Liver (tissue), 9 donors: Measurements from ENCODE around the gene THSD7B. TPM values are rescaled to one million over a fixed set of nuclear protein-coding genes. Genes with fewer than 3 reads are reported as not detected.

Source experiments
- DNase-seq: peaks from one replicate; pipeline ENCODE4 v3.0.0-alpha.2; 2017; ENCODE audit warnings: low spot score
- H3K27ac ChIP-seq, 2 donors: one replicate each; pipeline ENCODE4 v1.7.0; 2013; ENCODE audit warnings: inconsistent platforms in 2 of 2, low read length in 2 of 2, control low read depth in 1 of 2, low read depth in 1 of 2, mild to moderate bottlenecking in 1 of 2
- H3K27me3 ChIP-seq, 4 donors: one replicate each; pipeline versions ENCODE4 v1.6.1 to v1.7.0; 2013; ENCODE audit warnings: low read length in 3 of 4, inconsistent platforms in 1 of 4, mild to moderate bottlenecking in 1 of 4, moderate library complexity in 1 of 4; ENCODE audit not compliant: control insufficient read depth in 4 of 4, insufficient read depth in 4 of 4
- H3K36me3 ChIP-seq, 4 donors: one replicate each; pipeline versions ENCODE4 v1.6.1 to v1.7.0; 2013; ENCODE audit warnings: low read length in 3 of 4, mild to moderate bottlenecking in 3 of 4, low read depth in 1 of 4, moderate library complexity in 1 of 4; ENCODE audit not compliant: control insufficient read depth in 4 of 4, insufficient read depth in 3 of 4
- H3K4me1 ChIP-seq, 4 donors: one replicate each; pipeline versions ENCODE4 v1.6.1 to v1.7.0; 2013; ENCODE audit warnings: low read length in 3 of 4, mild to moderate bottlenecking in 3 of 4, moderate library complexity in 1 of 4; ENCODE audit not compliant: control insufficient read depth in 4 of 4, insufficient read depth in 4 of 4
- H3K4me3 ChIP-seq, 3 donors: one replicate each; pipeline versions ENCODE4 v1.6.1 to v1.7.0; 2013; ENCODE audit warnings: low read length in 3 of 3, control low read depth in 1 of 3, low read depth in 1 of 3, mild to moderate bottlenecking in 1 of 3
- H3K9ac ChIP-seq, 2 donors: one replicate each; pipeline ENCODE4 v1.7.0; 2013; ENCODE audit warnings: low read length in 2 of 2, mild to moderate bottlenecking in 2 of 2, moderate library complexity in 2 of 2, control low read depth in 1 of 2, low read depth in 1 of 2
- H3K9me3 ChIP-seq, 4 donors: one replicate each; pipeline versions ENCODE4 v1.6.1 to v1.7.0; 2013; ENCODE audit warnings: low read length in 3 of 4; ENCODE audit not compliant: control insufficient read depth in 4 of 4
- EGR1 ChIP-seq, 2 donors: IDR thresholded peaks; 2 replicates each; pipeline ENCODE4 v1.6.1; 2016 to 2018; ENCODE audit warnings: antibody characterized with exemption in 2 of 2, low read depth in 2 of 2
- FOXA1 ChIP-seq: IDR thresholded peaks from 2 replicates; pipeline ENCODE4 v1.6.1; 2016; ENCODE audit warnings: antibody characterized with exemption
- FOXA2 ChIP-seq: IDR thresholded peaks from 2 replicates; pipeline ENCODE4 v1.6.1; 2016; ENCODE audit warnings: antibody characterized with exemption
- GABPA ChIP-seq, 2 donors: IDR thresholded peaks in 1 of 2; conservative IDR thresholded peaks in 1 of 2; 2 replicates each; pipeline ENCODE4 v1.6.1; 2016; ENCODE audit warnings: antibody characterized with exemption in 2 of 2, mild to moderate bottlenecking in 1 of 2, moderate library complexity in 1 of 2
- HNF4A ChIP-seq, 2 donors: conservative IDR thresholded peaks; 2 replicates each; pipeline ENCODE4 v1.6.1; 2016; ENCODE audit warnings: antibody characterized with exemption in 2 of 2, mild to moderate bottlenecking in 2 of 2
- HNF4G ChIP-seq: IDR thresholded peaks from 2 replicates; pipeline ENCODE4 v1.6.1; 2016; ENCODE audit warnings: antibody characterized with exemption
- JUND ChIP-seq, 2 donors: IDR thresholded peaks; 2 replicates each; pipeline ENCODE4 v1.6.1; 2016; ENCODE audit warnings: antibody characterized with exemption in 2 of 2
- NR2F2 ChIP-seq: IDR thresholded peaks from 2 replicates; pipeline ENCODE4 v1.6.1; 2016; ENCODE audit warnings: antibody characterized with exemption
- RAD21 ChIP-seq, 2 donors: IDR thresholded peaks; 2 replicates each; pipeline ENCODE4 v1.6.1; 2016; ENCODE audit warnings: antibody characterized with exemption in 2 of 2, mild to moderate bottlenecking in 2 of 2
- RXRA ChIP-seq, 2 donors: IDR thresholded peaks; 2 replicates each; pipeline ENCODE4 v1.6.1; 2017 to 2018; ENCODE audit warnings: antibody characterized with exemption in 2 of 2, mild to moderate bottlenecking in 1 of 2
- SP1 ChIP-seq: IDR thresholded peaks from 2 replicates; pipeline ENCODE4 v1.6.1; 2018; ENCODE audit warnings: antibody characterized with exemption, mild to moderate bottlenecking
- TAF1 ChIP-seq: conservative IDR thresholded peaks from 2 replicates; pipeline ENCODE4 v1.6.1; 2016; ENCODE audit warnings: antibody characterized with exemption, mild to moderate bottlenecking
- YY1 ChIP-seq: IDR thresholded peaks from 2 replicates; pipeline ENCODE4 v1.6.1; 2016; ENCODE audit warnings: antibody characterized with exemption, mild to moderate bottlenecking
- WGBS: extraction: QIAGEN DNeasy Blood & Tissue Kit; methylation state at CpG from one replicate; pipeline ENCODE4 v1.1.7; 2013; 5-methylcytosine and 5-hydroxymethylcytosine counted together
- polyA plus RNA-seq, 2 donors: library from polyadenylated mRNA; stranded (reverse) in 1 of 2; unstranded in 1 of 2; fragments of 200-250 nt in 1 of 2; fragments of >200 nt in 1 of 2; fragmentation: Nextera tagmentation in 1 of 2; extraction: Ambion mirVana in 1 of 2; gene quantifications; one replicate each; pipeline versions ENCODE4 v1.2.1 to v1.2.3, GENCODE V29; 2013 to 2015
- total RNA-seq, 2 donors: library from RNA; depleted of rRNA; stranded (reverse); fragments of >200 nt; gene quantifications; one replicate each; pipeline ENCODE4 v1.2.3, GENCODE V29; 2014
- TF ChIP-seq, protein P1 (sequence below): IDR thresholded peaks from 2 replicates; pipeline ENCODE4 v1.6.1; 2016; ENCODE audit warnings: antibody characterized with exemption
- TF ChIP-seq, protein P2 (sequence below): fragments of 150-350 bp; IDR thresholded peaks from 2 replicates; pipeline ENCODE4 v1.5.1; 2017; ENCODE audit warnings: improper control_type of control experiment, low read depth, low read length; ENCODE audit not compliant: missing input control
- TF ChIP-seq, protein P3 (sequence below): IDR thresholded peaks from 2 replicates; pipeline ENCODE4 v1.6.1; 2016; ENCODE audit warnings: antibody characterized with exemption, mild to moderate bottlenecking
- TF ChIP-seq, protein P4 (sequence below): IDR thresholded peaks from 2 replicates; pipeline ENCODE4 v1.6.1; 2016; ENCODE audit warnings: antibody characterized with exemption
- donor health status: healthy.
- donor health status: healthy.
- donor health status: healthy.
- donor health status: healthy.
- donor health status: healthy.

Gene THSD7B
- total and polyA plus RNA-seq, 4 donors = 0.01 to 0.75 (median 0.42) TPM; not detected in 1

DNA sequence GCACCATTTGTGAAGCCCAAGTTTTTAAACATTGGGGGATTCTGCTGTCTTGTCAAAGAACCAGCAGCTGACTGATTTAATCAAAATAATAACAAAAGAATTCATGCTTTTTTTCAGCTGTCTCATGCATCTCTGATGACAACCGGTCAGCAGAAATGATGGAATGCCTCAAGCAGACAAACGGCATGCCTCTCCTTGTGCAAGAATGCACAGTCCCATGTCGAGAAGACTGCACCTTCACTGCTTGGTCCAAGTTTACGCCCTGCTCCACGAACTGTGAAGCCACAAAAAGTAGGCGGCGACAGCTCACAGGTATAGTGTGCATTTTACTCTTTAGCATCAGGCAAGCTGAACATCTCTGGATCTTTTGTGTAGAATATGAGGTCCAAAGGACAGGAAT lies 640.2 kb downstream of the THSD7B start:
- Histone ChIP-seq H3K4me3 (no peak overlapping the region), H3K9me3 (no peaks in the 10 kb centered on the region), H3K4me1 (no peaks in the 10 kb centered on the region), H3K27me3 (no peaks in the 10 kb centered on the region), H3K27ac (no peak overlapping the region), H3K9ac (no peak overlapping the region), H3K36me3 (no peaks in the 10 kb centered on the region)
- no peak for DNase-seq
- WGBS = 78% methylated on average over 7 of the region's 7 CpGs
- TF ChIP-seq, protein P1, sequence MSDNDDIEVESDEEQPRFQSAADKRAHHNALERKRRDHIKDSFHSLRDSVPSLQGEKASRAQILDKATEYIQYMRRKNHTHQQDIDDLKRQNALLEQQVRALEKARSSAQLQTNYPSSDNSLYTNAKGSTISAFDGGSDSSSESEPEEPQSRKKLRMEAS = no peak
- TF ChIP-seq FOXA1 (no peak), YY1 (no peak), EGR1 (IDR thresholded peaks at IDR 0.05; ENCODE audit: low read depth in 2 of 2) (no peak), SP1 (no peak)
- TF ChIP-seq, protein P2, sequence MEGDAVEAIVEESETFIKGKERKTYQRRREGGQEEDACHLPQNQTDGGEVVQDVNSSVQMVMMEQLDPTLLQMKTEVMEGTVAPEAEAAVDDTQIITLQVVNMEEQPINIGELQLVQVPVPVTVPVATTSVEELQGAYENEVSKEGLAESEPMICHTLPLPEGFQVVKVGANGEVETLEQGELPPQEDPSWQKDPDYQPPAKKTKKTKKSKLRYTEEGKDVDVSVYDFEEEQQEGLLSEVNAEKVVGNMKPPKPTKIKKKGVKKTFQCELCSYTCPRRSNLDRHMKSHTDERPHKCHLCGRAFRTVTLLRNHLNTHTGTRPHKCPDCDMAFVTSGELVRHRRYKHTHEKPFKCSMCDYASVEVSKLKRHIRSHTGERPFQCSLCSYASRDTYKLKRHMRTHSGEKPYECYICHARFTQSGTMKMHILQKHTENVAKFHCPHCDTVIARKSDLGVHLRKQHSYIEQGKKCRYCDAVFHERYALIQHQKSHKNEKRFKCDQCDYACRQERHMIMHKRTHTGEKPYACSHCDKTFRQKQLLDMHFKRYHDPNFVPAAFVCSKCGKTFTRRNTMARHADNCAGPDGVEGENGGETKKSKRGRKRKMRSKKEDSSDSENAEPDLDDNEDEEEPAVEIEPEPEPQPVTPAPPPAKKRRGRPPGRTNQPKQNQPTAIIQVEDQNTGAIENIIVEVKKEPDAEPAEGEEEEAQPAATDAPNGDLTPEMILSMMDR = no peak

DNA sequence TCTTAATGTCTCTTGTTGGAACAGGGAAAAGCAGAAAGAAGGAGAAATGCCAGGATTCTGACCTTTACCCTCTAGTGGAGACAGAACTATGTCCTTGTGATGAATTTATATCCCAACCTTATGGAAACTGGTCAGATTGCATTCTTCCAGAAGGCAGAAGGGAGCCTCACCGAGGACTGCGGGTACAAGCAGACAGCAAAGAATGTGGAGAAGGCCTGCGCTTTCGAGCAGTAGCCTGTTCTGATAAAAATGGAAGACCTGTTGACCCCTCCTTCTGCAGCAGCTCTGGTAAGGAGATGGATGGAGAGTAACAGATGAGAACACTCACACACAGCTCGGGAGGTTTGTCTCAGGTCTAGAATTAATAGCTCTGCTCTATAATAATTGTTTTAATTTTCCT lies 646.2 kb downstream of the THSD7B start:
- no peak for DNase-seq
- Histone ChIP-seq H3K27ac (no peak overlapping the region), H3K9ac (no peak overlapping the region), H3K36me3 (no peaks in the 10 kb centered on the region), H3K9me3 (no peaks in the 10 kb centered on the region), H3K4me3 (no peak overlapping the region), H3K4me1 (no peaks in the 10 kb centered on the region), H3K27me3 (no peaks in the 10 kb centered on the region)
- 52% methylated on average over 5 of the region's 5 CpGs for WGBS
- TF ChIP-seq, protein P3, sequence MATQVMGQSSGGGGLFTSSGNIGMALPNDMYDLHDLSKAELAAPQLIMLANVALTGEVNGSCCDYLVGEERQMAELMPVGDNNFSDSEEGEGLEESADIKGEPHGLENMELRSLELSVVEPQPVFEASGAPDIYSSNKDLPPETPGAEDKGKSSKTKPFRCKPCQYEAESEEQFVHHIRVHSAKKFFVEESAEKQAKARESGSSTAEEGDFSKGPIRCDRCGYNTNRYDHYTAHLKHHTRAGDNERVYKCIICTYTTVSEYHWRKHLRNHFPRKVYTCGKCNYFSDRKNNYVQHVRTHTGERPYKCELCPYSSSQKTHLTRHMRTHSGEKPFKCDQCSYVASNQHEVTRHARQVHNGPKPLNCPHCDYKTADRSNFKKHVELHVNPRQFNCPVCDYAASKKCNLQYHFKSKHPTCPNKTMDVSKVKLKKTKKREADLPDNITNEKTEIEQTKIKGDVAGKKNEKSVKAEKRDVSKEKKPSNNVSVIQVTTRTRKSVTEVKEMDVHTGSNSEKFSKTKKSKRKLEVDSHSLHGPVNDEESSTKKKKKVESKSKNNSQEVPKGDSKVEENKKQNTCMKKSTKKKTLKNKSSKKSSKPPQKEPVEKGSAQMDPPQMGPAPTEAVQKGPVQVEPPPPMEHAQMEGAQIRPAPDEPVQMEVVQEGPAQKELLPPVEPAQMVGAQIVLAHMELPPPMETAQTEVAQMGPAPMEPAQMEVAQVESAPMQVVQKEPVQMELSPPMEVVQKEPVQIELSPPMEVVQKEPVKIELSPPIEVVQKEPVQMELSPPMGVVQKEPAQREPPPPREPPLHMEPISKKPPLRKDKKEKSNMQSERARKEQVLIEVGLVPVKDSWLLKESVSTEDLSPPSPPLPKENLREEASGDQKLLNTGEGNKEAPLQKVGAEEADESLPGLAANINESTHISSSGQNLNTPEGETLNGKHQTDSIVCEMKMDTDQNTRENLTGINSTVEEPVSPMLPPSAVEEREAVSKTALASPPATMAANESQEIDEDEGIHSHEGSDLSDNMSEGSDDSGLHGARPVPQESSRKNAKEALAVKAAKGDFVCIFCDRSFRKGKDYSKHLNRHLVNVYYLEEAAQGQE = no peak
- TF ChIP-seq JUND (IDR thresholded peaks at IDR 0.05) = no peak
- TF ChIP-seq, protein P1 = no peak
- TF ChIP-seq EGR1 (IDR thresholded peaks at IDR 0.05; ENCODE audit: low read depth in 2 of 2) = no peak
- TF ChIP-seq, protein P4, sequence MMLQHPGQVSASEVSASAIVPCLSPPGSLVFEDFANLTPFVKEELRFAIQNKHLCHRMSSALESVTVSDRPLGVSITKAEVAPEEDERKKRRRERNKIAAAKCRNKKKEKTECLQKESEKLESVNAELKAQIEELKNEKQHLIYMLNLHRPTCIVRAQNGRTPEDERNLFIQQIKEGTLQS = no peak
- TF ChIP-seq HNF4A (conservative IDR thresholded peaks at IDR 0.05) = no peak
- TF ChIP-seq, protein P2 = no peak
- TF ChIP-seq GABPA (IDR thresholded peaks at IDR 0.05 in 1 of 2, conservative IDR thresholded peaks at IDR 0.05 in 1 of 2) = no peak
- TF ChIP-seq FOXA2 = no peak
- no peak for TF ChIP-seq RAD21 (IDR thresholded peaks at IDR 0.05)
- TF ChIP-seq YY1 = no peak
- no peak for TF ChIP-seq NR2F2
- no peak for TF ChIP-seq RXRA (IDR thresholded peaks at IDR 0.05)
- TF ChIP-seq HNF4G = no peak
- TF ChIP-seq TAF1 = no peak
- TF ChIP-seq FOXA1 = no peak
- TF ChIP-seq SP1 = no peak
